Ascending aorta (tissue), 2 donors: ENCODE measurements around the gene GRIA3. TPM values are rescaled to one million over a fixed set of nuclear protein-coding genes. Genes with fewer than 3 reads are reported as not detected.

ENCODE experiments used
- DNase-seq, 2 donors: peaks; one replicate each; pipeline ENCODE4 v3.0.0-alpha.2; 2019; ENCODE audit warnings: low spot score in 2 of 2
- H3K27ac ChIP-seq, 2 donors: fragments of 200-600 bp; sonication (generic); one replicate each; pipeline ENCODE4 v1.5.1; 2016 to 2017; ENCODE audit warnings: mild to moderate bottlenecking in 1 of 2
- H3K27me3 ChIP-seq: fragments of 200-600 bp; sonication (generic); one replicate; pipeline ENCODE4 v1.5.1; 2017
- H3K36me3 ChIP-seq, 2 donors: fragments of 200-600 bp; sonication (generic); one replicate each; pipeline ENCODE4 v1.5.1; 2016
- H3K4me1 ChIP-seq, 2 donors: fragments of 200-600 bp; sonication (generic); one replicate each; pipeline ENCODE4 v1.5.1; 2016 to 2017; ENCODE audit warnings: mild to moderate bottlenecking in 1 of 2
- H3K4me3 ChIP-seq, 2 donors: fragments of 200-600 bp; sonication (generic); one replicate each; pipeline ENCODE4 v1.5.1; 2016 to 2017; ENCODE audit warnings: mild to moderate bottlenecking in 1 of 2
- H3K9me3 ChIP-seq, 2 donors: fragments of 200-600 bp; sonication (generic); one replicate each; pipeline ENCODE4 v1.5.1; 2016
- intact Hi-C: fragments of 100-400 bp; cut with DNase I; formaldehyde crosslinking; loops from one replicate; pipeline ENCODE4 v1.15.1; 2023
- total RNA-seq: library from RNA; depleted of rRNA; stranded (reverse); fragments of >200 nt; gene quantifications from one replicate; pipeline ENCODE4 v1.1.0, GENCODE V29; 2016
- TF ChIP-seq, protein P1 (sequence below), 3 experiments: fragments of 200-600 bp in 2 of 3; fragments of 450-650 bp in 1 of 3; sonication (generic) in 2 of 3; IDR thresholded peaks; one replicate each; pipeline ENCODE4 v1.5.1; 2016 to 2019; ENCODE audit warnings: antibody characterized with exemption in 3 of 3, mild to moderate bottlenecking in 1 of 3, moderate library complexity in 1 of 3

GRIA3 gene
- total RNA-seq, 1 donor from 2014 or later = 2.8 TPM

DNA sequence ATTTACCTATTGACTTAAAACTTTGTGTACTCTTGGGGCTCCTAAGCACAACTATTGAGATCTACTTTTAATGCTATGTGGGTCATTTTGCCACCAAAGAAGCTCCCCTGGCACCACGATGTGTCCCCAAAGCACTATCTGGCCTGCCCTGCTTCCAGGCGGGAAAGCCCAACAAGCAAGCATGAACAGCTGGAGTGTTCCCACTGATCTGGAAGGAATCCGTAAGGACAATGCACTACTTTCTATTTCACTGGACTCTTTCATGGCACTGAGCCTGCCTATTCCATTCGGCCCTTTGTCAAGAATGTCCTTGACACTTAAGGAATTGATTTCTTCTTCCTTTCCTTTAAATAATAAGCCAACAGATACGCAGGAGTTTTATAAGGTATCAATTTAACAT is 38.8 kb downstream of the GRIA3 start:
- Histone ChIP-seq H3K27ac (peak overlapping the region; percentile 48 to 52), H3K4me1 (peaks cover 0 to 6% of the 10 kb centered on the region in 2 donors), H3K27me3 (no peaks in the 10 kb centered on the region), H3K9me3 (no peaks in the 10 kb centered on the region), H3K4me3 (no peak overlapping the region), H3K36me3 (no peaks in the 10 kb centered on the region)
- TF ChIP-seq, protein P1, sequence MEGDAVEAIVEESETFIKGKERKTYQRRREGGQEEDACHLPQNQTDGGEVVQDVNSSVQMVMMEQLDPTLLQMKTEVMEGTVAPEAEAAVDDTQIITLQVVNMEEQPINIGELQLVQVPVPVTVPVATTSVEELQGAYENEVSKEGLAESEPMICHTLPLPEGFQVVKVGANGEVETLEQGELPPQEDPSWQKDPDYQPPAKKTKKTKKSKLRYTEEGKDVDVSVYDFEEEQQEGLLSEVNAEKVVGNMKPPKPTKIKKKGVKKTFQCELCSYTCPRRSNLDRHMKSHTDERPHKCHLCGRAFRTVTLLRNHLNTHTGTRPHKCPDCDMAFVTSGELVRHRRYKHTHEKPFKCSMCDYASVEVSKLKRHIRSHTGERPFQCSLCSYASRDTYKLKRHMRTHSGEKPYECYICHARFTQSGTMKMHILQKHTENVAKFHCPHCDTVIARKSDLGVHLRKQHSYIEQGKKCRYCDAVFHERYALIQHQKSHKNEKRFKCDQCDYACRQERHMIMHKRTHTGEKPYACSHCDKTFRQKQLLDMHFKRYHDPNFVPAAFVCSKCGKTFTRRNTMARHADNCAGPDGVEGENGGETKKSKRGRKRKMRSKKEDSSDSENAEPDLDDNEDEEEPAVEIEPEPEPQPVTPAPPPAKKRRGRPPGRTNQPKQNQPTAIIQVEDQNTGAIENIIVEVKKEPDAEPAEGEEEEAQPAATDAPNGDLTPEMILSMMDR (IDR thresholded peaks at IDR 0.05) = no peak
- intact Hi-C loops = loop anchor here (5.0 kb wide), 1 partner anchor 36 kb away; no protein-coding TSS in a partner anchor
- DNase-seq = no peak

DNA sequence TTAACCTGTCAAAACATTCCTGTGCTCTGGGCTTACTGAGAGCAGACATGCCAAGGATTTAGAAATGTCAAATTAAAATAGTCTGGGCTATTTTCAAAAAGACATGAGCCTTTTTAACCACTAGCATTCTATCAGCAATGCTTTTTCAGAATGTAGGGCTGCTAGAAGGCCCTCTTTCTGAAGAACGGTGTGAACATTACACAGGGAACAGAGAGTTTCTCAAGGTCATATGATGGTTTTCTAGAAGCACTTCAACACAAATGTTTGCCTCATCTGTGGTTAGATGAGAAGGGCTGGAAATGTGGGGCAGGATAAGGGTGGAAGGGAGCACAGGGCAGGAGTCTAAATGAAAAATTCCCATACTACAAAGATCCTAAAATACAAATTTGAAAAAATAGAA is 39.3 kb downstream of the GRIA3 start:
- intact Hi-C loops = loop anchor here (5.0 kb wide), 1 partner anchor 36 kb away; no protein-coding TSS in a partner anchor
- Histone ChIP-seq H3K4me3 (no peak overlapping the region), H3K27me3 (no peaks in the 10 kb centered on the region), H3K4me1 (peaks cover 0 to 6% of the 10 kb centered on the region in 2 donors), H3K9me3 (no peaks in the 10 kb centered on the region), H3K36me3 (no peaks in the 10 kb centered on the region), H3K27ac (peak overlapping the region; percentile 48 to 52)
- no peak for DNase-seq
- TF ChIP-seq, protein P1 (IDR thresholded peaks at IDR 0.05) = no peak

DNA sequence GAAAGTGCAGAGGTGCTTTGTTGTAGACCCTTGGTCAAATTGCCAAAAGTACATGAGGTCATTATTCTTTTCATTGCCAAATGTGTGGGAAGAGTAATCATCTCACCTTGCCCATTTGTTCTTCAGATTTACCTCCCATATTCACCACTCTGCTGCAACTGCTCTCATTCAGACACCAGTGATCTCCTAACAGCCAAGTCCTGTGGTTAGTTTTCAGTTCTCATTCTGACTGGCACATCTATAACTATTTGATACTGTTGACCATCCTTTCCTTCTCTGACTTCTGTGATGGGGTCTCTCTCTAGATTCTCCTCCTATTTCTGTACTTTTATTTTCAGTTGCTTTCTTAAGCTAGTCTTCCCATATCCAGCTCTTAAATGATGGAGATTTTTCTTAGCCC is 39.8 kb downstream of the GRIA3 start:
- no peak for DNase-seq
- intact Hi-C loops = loop anchor here (5.0 kb wide), 1 partner anchor 37 kb away; no protein-coding TSS in a partner anchor
- TF ChIP-seq, protein P1 (IDR thresholded peaks at IDR 0.05) = no peak
- Histone ChIP-seq H3K27ac (peak overlapping the region; percentile 48 to 52), H3K4me1 (peaks cover 0 to 6% of the 10 kb centered on the region in 2 donors), H3K4me3 (no peak overlapping the region), H3K27me3 (no peaks in the 10 kb centered on the region), H3K9me3 (no peaks in the 10 kb centered on the region), H3K36me3 (no peaks in the 10 kb centered on the region)

DNA sequence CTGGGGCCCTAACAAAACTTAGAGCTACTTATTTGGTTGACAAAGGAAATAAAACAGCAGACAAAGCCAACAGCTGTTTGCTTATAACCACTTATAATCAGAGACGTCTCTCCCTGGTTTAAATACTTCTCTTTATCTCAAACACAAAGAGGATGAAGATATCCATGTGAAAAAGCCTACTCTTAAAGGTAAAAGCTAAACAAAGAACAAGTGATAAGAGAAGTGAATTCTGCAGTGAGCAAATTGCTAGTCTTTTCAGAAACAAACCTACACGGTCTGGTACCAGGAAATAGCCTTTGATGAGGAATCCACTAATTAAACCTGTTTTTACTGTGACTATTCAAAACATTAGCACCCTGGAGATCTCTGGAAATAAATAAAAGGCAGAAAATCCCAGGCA is 46.7 kb downstream of the GRIA3 start:
- no peaks in the 10 kb centered on the region for H3K27me3 ChIP-seq
- intact Hi-C loops = no loop called here

DNA sequence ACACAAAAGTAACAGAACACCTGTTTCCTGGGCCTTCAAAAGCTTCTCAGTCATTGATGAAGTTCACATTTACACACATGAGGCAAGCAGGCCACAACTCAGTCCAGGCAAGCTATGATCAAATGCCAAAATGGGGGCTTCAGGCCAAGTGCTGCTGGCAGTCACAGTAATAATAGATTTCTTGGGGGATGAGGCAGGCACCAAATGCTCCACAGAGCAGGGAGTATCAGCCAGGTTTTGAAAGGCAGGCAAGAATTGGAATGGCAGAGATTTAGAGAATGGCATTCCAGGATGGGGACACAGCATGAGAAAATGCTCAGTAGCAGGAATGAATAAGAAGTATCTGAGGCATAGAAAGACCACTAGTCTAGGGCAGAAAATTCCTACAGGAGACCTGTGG is 52.8 kb downstream of the GRIA3 start:
- intact Hi-C loops = no loop called here
- H3K4me1 ChIP-seq = no peaks in the 10 kb centered on the region
- TF ChIP-seq, protein P1 (IDR thresholded peaks at IDR 0.05) = no peak
- H3K27ac ChIP-seq = peak overlapping the region; percentile 23 to 53
- H3K9me3 ChIP-seq = no peaks in the 10 kb centered on the region
- H3K36me3 ChIP-seq = no peaks in the 10 kb centered on the region
- H3K27me3 ChIP-seq = no peaks in the 10 kb centered on the region
- no peak overlapping the region for H3K4me3 ChIP-seq
- no peak for DNase-seq

More for the DNA sequence above, 46.7 kb downstream of the GRIA3 start:
- DNase-seq = no peak
- H3K27ac ChIP-seq = no peak overlapping the region
- H3K4me1 ChIP-seq = no peaks in the 10 kb centered on the region
- TF ChIP-seq, protein P1 (IDR thresholded peaks at IDR 0.05) = no peak
- no peaks in the 10 kb centered on the region for H3K36me3 ChIP-seq
- H3K4me3 ChIP-seq = no peak overlapping the region
- no peaks in the 10 kb centered on the region for H3K9me3 ChIP-seq

DNA sequence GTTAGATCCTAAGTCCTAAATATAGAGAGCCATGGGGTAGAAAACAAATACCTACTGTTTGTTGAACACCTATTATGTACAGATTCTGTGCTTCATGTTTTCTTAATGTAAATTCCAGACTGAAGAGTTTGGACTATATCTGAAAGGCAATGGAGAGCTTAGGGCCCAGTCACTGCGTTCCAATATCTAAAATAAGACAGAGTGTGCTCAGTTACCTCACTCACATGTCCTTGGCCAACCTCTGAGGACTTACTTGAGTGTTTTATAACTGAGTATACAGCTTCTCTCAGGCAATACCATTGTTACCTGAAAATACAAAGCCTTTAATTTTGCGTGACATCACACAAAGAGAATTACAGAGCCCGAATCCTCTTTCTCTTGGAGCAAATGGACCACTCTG is 53.2 kb downstream of the GRIA3 start:
- H3K4me3 ChIP-seq = no peak overlapping the region
- peak overlapping the region; percentile 23 to 53 for H3K27ac ChIP-seq
- no peaks in the 10 kb centered on the region for H3K27me3 ChIP-seq
- DNase-seq = no peak
- intact Hi-C loops = no loop called here
- H3K9me3 ChIP-seq = no peaks in the 10 kb centered on the region
- TF ChIP-seq, protein P1 (IDR thresholded peaks at IDR 0.05) = no peak
- no peaks in the 10 kb centered on the region for H3K4me1 ChIP-seq
- H3K36me3 ChIP-seq = no peaks in the 10 kb centered on the region
